ENCODE results near the gene PITPNC1. TPM values are rescaled to one million over a fixed set of nuclear protein-coding genes. Genes with fewer than 3 reads are reported as not detected.
"Not testable (repeated sequence)": the region's sequence is repeated elsewhere in the genome, so short reads cannot be mapped to it uniquely, and the experiment has no call there.

PITPNC1 gene
- total RNA-seq, 1 experiment from 2014 or later: 23.1 TPM

GRCh38 chr17:67492251-67492740 lies 115.2 kb downstream of the PITPNC1 start:
- H3F3A ChIP-seq (ENCODE audit: low read length, unreplicated experiment): no peaks in the 10 kb centered on the region
- no TSS peak for BruUV-seq (replicated peaks)
- no peaks in the 10 kb centered on the region for H3K9me3 ChIP-seq (ENCODE audit: low read length)
- TF ChIP-seq EZH2 (IDR thresholded peaks at IDR 0.05; ENCODE audit: low read length, unreplicated experiment): no peak
- TF ChIP-seq EZH2phosphoT487 (IDR thresholded peaks at IDR 0.05; ENCODE audit: borderline replicate concordance, low read length): no peak
- TF ChIP-seq CTCF (conservative IDR thresholded peaks at IDR 0.05; ENCODE audit: low read depth, low read length): no peak
- CTCF ChIA-PET: no interaction called here
- ATAC-seq (no peak), DNase-seq (no peak)
- no peaks in the 10 kb centered on the region for H3K36me3 ChIP-seq (ENCODE audit: low read depth, low read length)
- no peak overlapping the region for H3K9ac ChIP-seq (ENCODE audit: low read length)
- H2AFZ ChIP-seq (ENCODE audit: low read length): no peak overlapping the region
- H3K4me1 ChIP-seq (ENCODE audit: insufficient read depth, low read length): no peaks in the 10 kb centered on the region
- no peak overlapping the region for H3K4me2 ChIP-seq (ENCODE audit: low read length)
- no peaks in the 10 kb centered on the region for H3K9me2 ChIP-seq (replicated peaks; ENCODE audit: low read length)
- no peaks in the 10 kb centered on the region for H4K20me1 ChIP-seq (ENCODE audit: low read length)
- no peaks in the 10 kb centered on the region for H3K79me2 ChIP-seq (ENCODE audit: low read length)
- intact Hi-C loops (cut with micrococcal nuclease): no loop called here
- H3K27ac ChIP-seq (ENCODE audit: low read length): no peak overlapping the region
- POLR2A ChIA-PET (ENCODE audit: unreplicated experiment): no interaction called here
- H3K4me3 ChIP-seq (ENCODE audit: low read length): no peak overlapping the region
- H3K27me3 ChIP-seq (ENCODE audit: low read length): no peaks in the 10 kb centered on the region

- intact Hi-C loops (cut with micrococcal nuclease): no loop called here
- ChIA-PET CTCF (no interaction called here), POLR2A (ENCODE audit: unreplicated experiment) (no interaction called here)
- H3K9me3 ChIP-seq (ENCODE audit: low read length): no peaks in the 10 kb centered on the region
- H3K4me2 ChIP-seq (ENCODE audit: low read length): no peak overlapping the region
- no peak overlapping the region for H3K9ac ChIP-seq (ENCODE audit: low read length)
- H3K4me1 ChIP-seq (ENCODE audit: insufficient read depth, low read length): no peaks in the 10 kb centered on the region
- no peaks in the 10 kb centered on the region for H3F3A ChIP-seq (ENCODE audit: low read length, unreplicated experiment)
- H3K9me2 ChIP-seq (replicated peaks; ENCODE audit: low read length): no peaks in the 10 kb centered on the region
- ATAC-seq (no peak), DNase-seq (no peak)
- H3K79me2 ChIP-seq (ENCODE audit: low read length): no peaks in the 10 kb centered on the region
- no TSS peak for BruUV-seq (replicated peaks)
- no peak overlapping the region for H3K27ac ChIP-seq (ENCODE audit: low read length)
- H3K4me3 ChIP-seq (ENCODE audit: low read length): no peak overlapping the region
- TF ChIP-seq CTCF (conservative IDR thresholded peaks at IDR 0.05; ENCODE audit: low read depth, low read length): no peak
- no peaks in the 10 kb centered on the region for H3K27me3 ChIP-seq (ENCODE audit: low read length)
- no peak overlapping the region for H2AFZ ChIP-seq (ENCODE audit: low read length)
- no peaks in the 10 kb centered on the region for H4K20me1 ChIP-seq (ENCODE audit: low read length)
- no peaks in the 10 kb centered on the region for H3K36me3 ChIP-seq (ENCODE audit: low read depth, low read length)
Measured at GRCh38 chr17:67492824-67493517, 115.9 kb downstream of the PITPNC1 start.

- Histone ChIP-seq H3F3A (ENCODE audit: low read length, unreplicated experiment) (no peaks in the 10 kb centered on the region), H3K4me2 (ENCODE audit: low read length) (no peak overlapping the region), H3K4me1 (ENCODE audit: insufficient read depth, low read length) (no peaks in the 10 kb centered on the region), H3K9me3 (ENCODE audit: low read length) (no peaks in the 10 kb centered on the region), H3K36me3 (ENCODE audit: low read depth, low read length) (no peaks in the 10 kb centered on the region), H3K27me3 (ENCODE audit: low read length) (no peaks in the 10 kb centered on the region), H4K20me1 (ENCODE audit: low read length) (no peaks in the 10 kb centered on the region), H2AFZ (ENCODE audit: low read length) (no peak overlapping the region), H3K27ac (ENCODE audit: low read length) (no peak overlapping the region), H3K4me3 (ENCODE audit: low read length) (no peak overlapping the region), H3K9me2 (replicated peaks; ENCODE audit: low read length) (no peaks in the 10 kb centered on the region), H3K9ac (ENCODE audit: low read length) (no peak overlapping the region), H3K79me2 (ENCODE audit: low read length) (no peaks in the 10 kb centered on the region)
- ChIA-PET POLR2A (ENCODE audit: unreplicated experiment) (no interaction called here), CTCF (no interaction called here)
- TF ChIP-seq CTCF (conservative IDR thresholded peaks at IDR 0.05; ENCODE audit: low read depth, low read length) (no peak), EZH2 (IDR thresholded peaks at IDR 0.05; ENCODE audit: low read length, unreplicated experiment) (no peak)
- intact Hi-C loops (cut with micrococcal nuclease): no loop called here
- BruUV-seq (replicated peaks): no TSS peak
- DNase-seq (no peak), ATAC-seq (no peak)
Measured at GRCh38 chr17:67493812-67494211, 116.7 kb downstream of the PITPNC1 start.

GRCh38 chr17:67495534-67495933 lies 118.5 kb downstream of the PITPNC1 start:
- H3K9ac ChIP-seq (ENCODE audit: low read length); intact Hi-C loops (cut with micrococcal nuclease); CTCF ChIA-PET; DNase-seq; H3K9me2 ChIP-seq (replicated peaks; ENCODE audit: low read length); H2AFZ ChIP-seq (ENCODE audit: low read length); H3K27me3 ChIP-seq (ENCODE audit: low read length); H3K79me2 ChIP-seq (ENCODE audit: low read length); ATAC-seq; BruUV-seq (replicated peaks); H3K9me3 ChIP-seq (ENCODE audit: low read length); H3K4me2 ChIP-seq (ENCODE audit: low read length); H3K27ac ChIP-seq (ENCODE audit: low read length); H3F3A ChIP-seq (ENCODE audit: low read length, unreplicated experiment); H3K4me1 ChIP-seq (ENCODE audit: insufficient read depth, low read length); POLR2A ChIA-PET (ENCODE audit: unreplicated experiment); H3K4me3 ChIP-seq (ENCODE audit: low read length); H3K36me3 ChIP-seq (ENCODE audit: low read depth, low read length); H4K20me1 ChIP-seq (ENCODE audit: low read length): not testable (repeated sequence)

Measured in PC-3 (cell line).